GM18517 (cell line): Measurements from ENCODE around the gene RGPD8.
A peak's percentile ranks its signal among the peaks of the same experiment; 100 is the strongest.
"Not testable (repeated sequence)": the region's sequence is repeated elsewhere in the genome, so short reads cannot be mapped to it uniquely, and the experiment has no call there.

Experiments
- ATAC-seq: cut with Tn5 transposase; IDR thresholded peaks from one replicate; pipeline ENCODE4 v1.9.1; 2021; ENCODE audit warnings: mild to moderate bottlenecking, moderate library complexity; ENCODE audit not compliant: unreplicated experiment

The RGPD8 gene

GRCh38 chr2:112433480-112433879 is at the start of gene RGPD8:
RGPD8 (minus strand) TSS chr2:112433645; CDS start chr2:112433453, 192 bp downstream.
- ATAC-seq = peak; percentile 97

GRCh38 chr2:112483042-112483473 is 49.6 kb upstream of the RGPD8 start:
- ATAC-seq = no peak

GRCh38 chr2:112482309-112483041 is 49.0 kb upstream of the RGPD8 start:
- ATAC-seq = peak; percentile 28

GRCh38 chr2:112481528-112482233 is 48.2 kb upstream of the RGPD8 start, which contains the start of gene TTL:
TTL (plus strand) TSS chr2:112482156; CDS start chr2:112482345, 189 bp downstream.
- ATAC-seq = peak; percentile 65

- peak; percentile 63 for ATAC-seq
Measured at GRCh38 chr2:112481050-112481527, 47.6 kb upstream of the RGPD8 start.

GRCh38 chr2:112480530-112481049 is 47.1 kb upstream of the RGPD8 start:
- no peak for ATAC-seq

GRCh38 chr2:112476434-112476833 is 43.0 kb upstream of the RGPD8 start:
- no peak for ATAC-seq

GRCh38 chr2:112474844-112475486 is 41.5 kb upstream of the RGPD8 start:
- no peak for ATAC-seq

- ATAC-seq = no peak
Measured at GRCh38 chr2:112472547-112473263, 39.3 kb upstream of the RGPD8 start.

GRCh38 chr2:112465382-112465781 is 31.9 kb upstream of the RGPD8 start:
- ATAC-seq = no peak

- no peak for ATAC-seq
Measured at GRCh38 chr2:112463256-112463655, 29.8 kb upstream of the RGPD8 start.

GRCh38 chr2:112462178-112462577 is 28.7 kb upstream of the RGPD8 start:
- no peak for ATAC-seq

- no peak for ATAC-seq
Measured at GRCh38 chr2:112459372-112459771, 25.9 kb upstream of the RGPD8 start.

- no peak for ATAC-seq
Measured at GRCh38 chr2:112454586-112454985, 21.1 kb upstream of the RGPD8 start.

- no peak for ATAC-seq
Measured at GRCh38 chr2:112451317-112451716, 17.9 kb upstream of the RGPD8 start.

GRCh38 chr2:112449854-112450253 is 16.4 kb upstream of the RGPD8 start:
- ATAC-seq = no peak

GRCh38 chr2:112444256-112444655 is 10.8 kb upstream of the RGPD8 start:
- not testable (repeated sequence) for ATAC-seq

- ATAC-seq = not testable (repeated sequence)
Measured at GRCh38 chr2:112438603-112439261, 5.3 kb upstream of the RGPD8 start.

GRCh38 chr2:112437405-112437831 is 4.0 kb upstream of the RGPD8 start:
- ATAC-seq = not testable (repeated sequence)

- ATAC-seq = not testable (repeated sequence)
Measured at GRCh38 chr2:112436993-112437392, 3.5 kb upstream of the RGPD8 start.
